H4 (cell line): ENCODE results near the gene FOXK2. TPM values are rescaled to one million over a fixed set of nuclear protein-coding genes. Genes with fewer than 3 reads are reported as not detected.

Source experiments
- DNase-seq: peaks from one replicate; pipeline ENCODE4 v3.0.0-alpha.2; 2015; ENCODE audit warnings: low spot score
- total RNA-seq: library from RNA; depleted of rRNA; stranded (reverse); fragments of >200 nt; shearing (Covaris generic); gene quantifications from 2 replicates; pipeline ENCODE4 v1.2.3, GENCODE V29; 2014

FOXK2 gene
- total RNA-seq, 1 experiment from 2014 or later, result 26.1 TPM

- no peak for DNase-seq
These were observed 86.5 kb downstream of the FOXK2 start for GRCh38 chr17:82605939-82606600.

GRCh38 chr17:82608816-82609215, 89.3 kb downstream of the FOXK2 start:
- DNase-seq, result no peak

GRCh38 chr17:82609655-82610054, 90.1 kb downstream of the FOXK2 start:
- no peak for DNase-seq

- no peak for DNase-seq
These were observed 91.9 kb downstream of the FOXK2 start for GRCh38 chr17:82611140-82612058.

GRCh38 chr17:82613283-82614094, 94.0 kb downstream of the FOXK2 start:
- DNase-seq, result no peak

- DNase-seq, result no peak
These were observed 94.6 kb downstream of the FOXK2 start for GRCh38 chr17:82614095-82614631.

GRCh38 chr17:82615084-82616020, 95.8 kb downstream of the FOXK2 start:
- DNase-seq, result no peak

GRCh38 chr17:82616021-82616711, 96.6 kb downstream of the FOXK2 start:
- no peak for DNase-seq

- no peak for DNase-seq
These were observed 99.7 kb downstream of the FOXK2 start for GRCh38 chr17:82619211-82619610.

GRCh38 chr17:82619641-82620040, 100.1 kb downstream of the FOXK2 start:
- no peak for DNase-seq

GRCh38 chr17:82623707-82624106, 104.2 kb downstream of the FOXK2 start:
- DNase-seq, result no peak

- DNase-seq, result no peak
These were observed 107.9 kb downstream of the FOXK2 start for GRCh38 chr17:82627405-82627804.

- no peak for DNase-seq
These were observed 110.2 kb downstream of the FOXK2 start for GRCh38 chr17:82629748-82630147.

GRCh38 chr17:82630212-82630611, 110.7 kb downstream of the FOXK2 start:
- DNase-seq, result no peak

- DNase-seq, result no peak
These were observed 112.0 kb downstream of the FOXK2 start for GRCh38 chr17:82631544-82631943.

- no peak for DNase-seq
These were observed 112.9 kb downstream of the FOXK2 start for GRCh38 chr17:82632451-82632850.

GRCh38 chr17:82633343-82633742, 113.8 kb downstream of the FOXK2 start:
- DNase-seq, result no peak

GRCh38 chr17:82636626-82637598, 117.4 kb downstream of the FOXK2 start:
- DNase-seq, result no peak

- no peak for DNase-seq
These were observed 118.7 kb downstream of the FOXK2 start for GRCh38 chr17:82638183-82638773.
